ENCODE measurements around the gene REEP6.

GRCh38 chr19:1510442-1510806 is 19.4 kb downstream of the REEP6 start:
- TF ChIP-seq POLR2AphosphoS5 (IDR thresholded peaks at IDR 0.05; ENCODE audit: low read depth, low read length) (no peak), TAF1 (IDR thresholded peaks at IDR 0.05; ENCODE audit: borderline replicate concordance, low read depth, low read length) (no peak), POLR2A (IDR thresholded peaks at IDR 0.05; ENCODE audit: low read depth, low read length) (no peak)

Measured in GM12892 (cell line).